Measurements from ENCODE around the gene UBL7. TPM values are rescaled to one million over a fixed set of nuclear protein-coding genes. Genes with fewer than 3 reads are reported as not detected.

Gene UBL7
- total and polyA plus RNA-seq, 2 of the 8 experiments (the other 6 are each of a cell fraction or from before 2014, with no cell fraction given) = 71.5 to 183 TPM

GRCh38 chr15:74444106-74445062 is 16.6 kb downstream of the UBL7 start (continued):
- TF ChIP-seq SUZ12 (IDR thresholded peaks at IDR 0.05; ENCODE audit: low read length) = no peak
- TF ChIP-seq JUND (IDR thresholded peaks at IDR 0.05; ENCODE audit: low read length) = no peak
- no peak for TF ChIP-seq CTCF (IDR thresholded peaks at IDR 0.05; ENCODE audit: control extremely low read depth in 1 of 3, insufficient read depth in 1 of 3, low read depth in 1 of 3, low read length in 3 of 3)
- TF ChIP-seq GABPA (IDR thresholded peaks at IDR 0.05; ENCODE audit: borderline replicate concordance, insufficient read depth, low read length) = no peak
- no peak for TF ChIP-seq TEAD4 (IDR thresholded peaks at IDR 0.05; ENCODE audit: low read depth, low read length)
- TF ChIP-seq KDM4A (IDR thresholded peaks at IDR 0.05; ENCODE audit: low read depth, low read length, severe bottlenecking) = no peak
- TF ChIP-seq KDM1A (IDR thresholded peaks at IDR 0.05; ENCODE audit: borderline replicate concordance, low read length) = no peak

Data from H1 (cell line).